Stimulated activated CD8-positive, alpha-beta memory T cell treated with anti-CD3 and anti-CD28 coated beads, Interleukin-12 subunit alpha, Interleukin-12 subunit beta, amount 100 ng/mL, for 24 hours (primary cell): ENCODE measurements around the gene PTTG1IP.

ENCODE experiments used
- DNase-seq: peaks from one replicate; pipeline ENCODE4 v3.0.0-alpha.2; 2020; ENCODE audit errors: extremely low read depth

Gene PTTG1IP

GRCh38 chr21:44896561-44897286, 23.2 kb upstream of the PTTG1IP start:
- DNase-seq, result no peak

GRCh38 chr21:44895859-44896258, 22.4 kb upstream of the PTTG1IP start:
- no peak for DNase-seq

GRCh38 chr21:44894687-44895302, 21.3 kb upstream of the PTTG1IP start:
- no peak for DNase-seq

- DNase-seq, result no peak
Observed at GRCh38 chr21:44893948-44894656, 20.6 kb upstream of the PTTG1IP start.

- no peak for DNase-seq
Observed at GRCh38 chr21:44893278-44893556, 19.7 kb upstream of the PTTG1IP start.

GRCh38 chr21:44892536-44893277, 19.2 kb upstream of the PTTG1IP start:
- peak; percentile 49 for DNase-seq

- no peak for DNase-seq
Observed at GRCh38 chr21:44892095-44892494, 18.6 kb upstream of the PTTG1IP start.

- no peak for DNase-seq
Observed at GRCh38 chr21:44891631-44892031, 18.1 kb upstream of the PTTG1IP start.

GRCh38 chr21:44890961-44891541, 17.6 kb upstream of the PTTG1IP start:
- DNase-seq, result no peak

GRCh38 chr21:44890338-44890931, 16.9 kb upstream of the PTTG1IP start:
- DNase-seq, result no peak

GRCh38 chr21:44889625-44890337, 16.3 kb upstream of the PTTG1IP start:
- no peak for DNase-seq

GRCh38 chr21:44888581-44889550, 15.4 kb upstream of the PTTG1IP start:
- DNase-seq, result no peak

- no peak for DNase-seq
Observed at GRCh38 chr21:44887807-44888580, 14.5 kb upstream of the PTTG1IP start.

- DNase-seq, result no peak
Observed at GRCh38 chr21:44887126-44887806, 13.8 kb upstream of the PTTG1IP start.

GRCh38 chr21:44886113-44887075, 12.9 kb upstream of the PTTG1IP start:
- no peak for DNase-seq

- no peak for DNase-seq
Observed at GRCh38 chr21:44885615-44886014, 12.1 kb upstream of the PTTG1IP start.

- no peak for DNase-seq
Observed at GRCh38 chr21:44884097-44884496, 10.6 kb upstream of the PTTG1IP start.
